ENCODE measurements around the gene IFIT5.
A peak's percentile ranks its signal among the peaks of the same experiment; 100 is the strongest.
"Not testable (repeated sequence)": the region's sequence is repeated elsewhere in the genome, so short reads cannot be mapped to it uniquely, and the experiment has no call there.

The IFIT5 gene

GRCh38 chr10:89414146-89414878 lies at the start of gene IFIT5:
TSS of gene IFIT5 (plus strand) at chr10:89414568. CDS start at chr10:89414799, 231 bp downstream.
- peak; percentile 67 for DNase-seq

- DNase-seq: no peak
These were observed 46.8 kb upstream of the IFIT5 start for GRCh38 chr10:89367529-89367928.

GRCh38 chr10:89368129-89368528 lies 46.2 kb upstream of the IFIT5 start:
- DNase-seq: no peak

- peak; percentile 24 for DNase-seq
These were observed 44.9 kb upstream of the IFIT5 start for GRCh38 chr10:89369156-89370105.

- no peak for DNase-seq
These were observed 43.3 kb upstream of the IFIT5 start for GRCh38 chr10:89371079-89371478.

- no peak for DNase-seq
These were observed 42.4 kb upstream of the IFIT5 start for GRCh38 chr10:89371987-89372386.

GRCh38 chr10:89373916-89374711 lies 40.3 kb upstream of the IFIT5 start:
- no peak for DNase-seq

GRCh38 chr10:89374713-89375141 lies 39.6 kb upstream of the IFIT5 start:
- DNase-seq: no peak

GRCh38 chr10:89377705-89378637 lies 36.4 kb upstream of the IFIT5 start, which contains the start of gene IFIT1B:
TSS of gene IFIT1B (plus strand) at chr10:89378056. CDS start at chr10:89378136, 80 bp downstream.
- no peak for DNase-seq

GRCh38 chr10:89379103-89379502 lies 35.3 kb upstream of the IFIT5 start:
- DNase-seq: no peak

GRCh38 chr10:89382757-89383156 lies 31.6 kb upstream of the IFIT5 start:
- no peak for DNase-seq

GRCh38 chr10:89384474-89385340 lies 29.7 kb upstream of the IFIT5 start:
- DNase-seq: peak; percentile 51

- DNase-seq: no peak
These were observed 25.6 kb upstream of the IFIT5 start for GRCh38 chr10:89388806-89389205.

- peak; percentile 11 for DNase-seq
These were observed 25.1 kb upstream of the IFIT5 start for GRCh38 chr10:89389254-89389653.

- DNase-seq: no peak
These were observed 23.7 kb upstream of the IFIT5 start for GRCh38 chr10:89390476-89391225.

GRCh38 chr10:89391226-89391576 lies 23.2 kb upstream of the IFIT5 start:
- not testable (repeated sequence) for DNase-seq

GRCh38 chr10:89391907-89392756 lies 22.2 kb upstream of the IFIT5 start, which contains the start of gene IFIT1:
TSS of gene IFIT1 (plus strand) at chr10:89392623. CDS start at chr10:89392713, 90 bp downstream.
- DNase-seq: peak; percentile 51

GRCh38 chr10:89392974-89393373 lies 21.4 kb upstream of the IFIT5 start:
- DNase-seq: no peak

GRCh38 chr10:89393898-89394297 lies 20.5 kb upstream of the IFIT5 start:
- no peak for DNase-seq

Data from KG1 (cell line).